Hematopoietic multipotent progenitor cell (in vitro differentiated cells): ENCODE results near the gene PLAC8L1. TPM values are rescaled to one million over a fixed set of nuclear protein-coding genes. Genes with fewer than 3 reads are reported as not detected.
"Not testable (repeated sequence)": the region's sequence is repeated elsewhere in the genome, so short reads cannot be mapped to it uniquely, and the experiment has no call there.

Source experiments
- DNase-seq, 3 donors: peaks; one replicate each; pipeline ENCODE4 v3.0.0-alpha.2; 2011 to 2015; ENCODE audit warnings: low read depth in 2 of 3, low spot score in 2 of 3
- total RNA-seq: library from RNA; depleted of rRNA; stranded (reverse); fragments of >200 nt; gene quantifications from one replicate; pipeline ENCODE4 v1.2.3, GENCODE V29; 2012

The PLAC8L1 gene, protein sequence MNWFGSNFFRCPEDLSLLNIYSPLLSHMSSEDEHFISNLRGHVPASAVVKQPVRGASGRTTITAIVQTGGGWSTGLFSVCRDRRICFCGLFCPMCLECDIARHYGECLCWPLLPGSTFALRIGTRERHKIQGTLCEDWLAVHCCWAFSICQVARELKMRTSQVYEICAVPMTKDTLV
- not detected for total RNA-seq

- DNase-seq: no peak
Observed at GRCh38 chr5:146105477-146105876, at the start of gene PLAC8L1. Gene PLAC8L1 (minus strand): TSS chr5:146105577. CDS start chr5:146104311, 1,266 bp downstream.

DNA sequence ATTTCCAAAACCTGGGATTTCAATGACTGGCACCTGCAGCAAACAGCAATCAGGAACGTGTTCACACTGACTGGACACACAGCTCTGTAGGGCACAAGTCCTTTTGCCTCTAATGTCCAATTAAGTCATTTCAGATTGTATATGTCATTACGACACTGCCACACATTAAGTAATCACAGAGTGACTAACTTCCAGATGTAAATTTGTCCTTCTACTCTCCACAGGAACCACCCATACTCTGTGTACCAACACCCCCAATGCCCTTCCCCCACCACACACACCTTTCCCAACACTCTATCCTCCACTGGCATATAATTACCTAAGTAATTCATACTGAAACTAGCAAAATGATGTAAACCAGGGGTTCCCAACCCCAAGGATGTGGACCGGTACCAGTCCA, 46.6 kb upstream of the PLAC8L1 start:
- no peak for DNase-seq

DNA sequence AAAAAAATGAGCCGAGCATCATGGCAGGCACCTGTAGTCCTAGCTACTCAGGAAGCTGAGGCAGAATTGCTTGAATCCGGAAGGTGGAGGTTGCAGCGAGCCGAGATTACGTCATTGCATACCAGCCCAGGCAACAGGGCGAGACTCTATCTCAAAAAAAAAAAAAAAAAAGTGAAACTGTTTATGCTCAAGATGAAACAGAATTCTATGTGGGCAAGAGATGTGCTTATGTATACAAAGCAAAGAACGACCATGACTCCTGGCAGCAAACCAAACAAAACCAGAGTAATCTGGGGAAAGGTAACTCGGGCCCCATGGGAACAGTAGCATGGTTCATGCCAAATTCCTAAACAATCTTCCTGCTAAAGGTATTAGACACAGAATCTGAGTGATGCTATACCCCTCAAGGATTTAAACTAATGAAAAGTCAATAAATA, 32.6 kb upstream of the PLAC8L1 start:
- no peak for DNase-seq

DNA sequence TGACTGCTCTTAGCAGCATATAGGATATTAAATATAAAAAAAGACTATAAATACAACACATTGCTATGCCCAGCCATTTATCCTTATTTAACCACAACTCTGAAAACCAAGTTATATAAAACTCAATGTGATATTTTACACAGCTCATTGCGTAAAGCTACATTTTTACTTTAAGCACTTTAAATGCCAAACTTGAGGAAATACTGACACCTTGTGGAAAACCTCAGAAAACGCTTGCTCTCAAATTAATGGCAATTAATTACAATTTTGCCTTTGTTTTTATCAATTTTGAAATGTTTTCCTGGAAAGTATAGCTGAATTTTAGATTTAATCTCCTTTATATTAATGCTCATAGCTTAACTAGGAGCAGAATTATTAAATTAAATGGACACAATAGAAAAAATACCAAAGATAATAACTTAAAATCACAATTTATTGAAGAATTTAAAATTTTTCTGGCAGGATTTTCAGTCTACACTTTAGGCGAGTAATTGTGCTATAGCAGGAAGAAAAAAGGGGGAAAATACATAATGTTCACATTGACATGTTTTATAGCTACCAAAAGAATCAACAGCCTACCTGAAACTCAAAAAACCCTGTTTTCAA, 25.2 kb upstream of the PLAC8L1 start:
- peak in 2 of 3 donors; percentile 44 to 77 for DNase-seq

DNA sequence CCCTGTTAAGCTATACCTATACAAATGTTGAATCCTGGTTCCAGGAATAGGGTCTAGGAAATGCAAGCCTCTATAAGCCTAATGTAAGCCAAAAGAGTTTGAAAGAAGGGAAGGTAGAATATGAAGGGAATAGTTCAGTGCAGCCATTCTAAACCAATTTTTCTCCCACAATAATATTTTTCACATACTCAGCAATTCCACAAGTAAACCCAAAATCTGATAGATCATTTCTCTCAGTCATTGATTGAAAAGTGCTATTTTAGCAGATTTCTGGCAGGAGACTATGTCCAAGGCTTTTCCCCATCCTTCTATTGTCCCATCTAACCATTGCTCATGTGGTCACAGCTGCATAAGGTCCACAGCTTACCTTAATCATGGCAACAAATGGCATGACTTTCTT, 20.7 kb upstream of the PLAC8L1 start:
- DNase-seq: no peak

- DNase-seq: no peak
Observed at GRCh38 chr5:146124580-146124979, 19.2 kb upstream of the PLAC8L1 start.

GRCh38 chr5:146121451-146121850, 16.1 kb upstream of the PLAC8L1 start:
- not testable (repeated sequence) for DNase-seq

- no peak for DNase-seq
Observed at GRCh38 chr5:146118322-146118721, 12.9 kb upstream of the PLAC8L1 start.

DNA sequence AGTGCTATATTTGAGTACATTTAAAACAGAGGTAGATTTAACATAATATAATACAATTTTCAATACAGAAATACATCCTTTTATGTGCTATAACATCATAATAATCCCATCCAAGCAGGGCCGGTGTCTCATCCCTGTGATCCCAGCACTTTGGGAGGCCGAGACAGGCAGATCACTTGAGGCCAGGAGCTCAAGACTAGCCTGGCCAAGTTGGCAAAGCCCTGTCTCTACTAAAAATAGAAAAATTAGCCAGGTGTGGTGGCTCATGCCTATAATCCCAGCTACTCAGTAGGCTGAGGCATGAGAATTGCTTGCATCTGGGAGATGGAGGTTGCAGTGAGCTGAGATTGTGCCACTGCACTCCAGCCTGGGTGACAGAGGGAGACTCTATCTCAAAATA, 11.8 kb upstream of the PLAC8L1 start:
- DNase-seq: not testable (repeated sequence)

DNA sequence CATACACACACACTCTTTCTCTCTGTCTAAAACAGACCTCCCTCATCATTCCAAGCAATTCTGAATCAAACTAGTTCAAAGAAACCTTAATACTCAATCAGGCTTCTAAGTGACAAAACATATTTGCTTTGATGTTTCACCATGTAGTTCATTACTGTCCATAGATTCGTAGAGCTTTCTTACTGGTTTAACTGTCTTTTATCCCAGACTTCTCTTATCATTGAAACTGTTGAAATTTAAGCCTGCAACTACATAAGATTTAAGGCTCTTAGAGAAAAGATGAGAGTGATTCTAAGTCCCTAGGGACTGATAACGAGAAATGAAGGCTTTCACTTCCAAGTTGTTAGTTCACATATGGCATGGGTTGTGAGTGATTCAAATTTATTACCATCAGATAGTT, 11.0 kb upstream of the PLAC8L1 start:
- DNase-seq: no peak

DNA sequence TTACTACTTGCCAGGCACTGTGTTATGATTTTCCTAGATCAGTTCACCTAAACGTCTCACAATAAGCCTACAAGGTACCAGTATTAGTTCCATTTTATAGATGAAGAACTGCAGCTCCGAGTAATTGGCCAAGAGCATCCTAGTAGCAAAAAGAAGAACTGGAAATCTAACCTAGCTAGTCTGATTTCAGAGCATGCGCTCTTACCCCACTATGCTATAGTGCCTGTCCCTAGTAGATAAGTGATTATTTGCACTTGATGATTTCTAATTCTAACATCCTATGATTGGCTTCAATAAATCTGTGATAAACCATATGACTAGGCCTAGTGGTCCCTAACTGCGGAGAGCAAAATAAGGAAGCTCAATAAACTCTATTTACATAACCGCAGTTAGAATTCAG, 7.1 kb upstream of the PLAC8L1 start:
- peak in 2 of 3 donors; percentile 10 to 28 for DNase-seq

DNA sequence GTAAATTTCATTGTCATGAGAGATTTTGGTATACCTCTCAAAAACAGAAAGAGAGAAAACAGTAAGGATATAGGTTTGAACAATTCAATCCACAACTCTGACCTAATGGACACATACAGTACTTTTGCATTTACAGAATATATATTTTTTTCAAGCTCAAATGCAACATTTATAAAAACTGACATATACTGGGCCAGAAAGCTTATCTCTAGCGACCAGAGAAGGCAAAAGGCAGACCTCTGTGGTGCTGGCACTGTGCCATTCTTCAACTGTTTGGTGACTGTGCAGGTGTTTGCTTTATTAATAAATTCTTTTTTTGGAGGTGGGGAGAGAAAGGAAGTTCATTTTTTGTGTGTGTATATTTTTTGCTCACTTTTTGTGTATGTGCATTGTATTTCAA, 6.0 kb upstream of the PLAC8L1 start:
- DNase-seq: peak in 2 of 3 donors; percentile 75 to 93

DNA sequence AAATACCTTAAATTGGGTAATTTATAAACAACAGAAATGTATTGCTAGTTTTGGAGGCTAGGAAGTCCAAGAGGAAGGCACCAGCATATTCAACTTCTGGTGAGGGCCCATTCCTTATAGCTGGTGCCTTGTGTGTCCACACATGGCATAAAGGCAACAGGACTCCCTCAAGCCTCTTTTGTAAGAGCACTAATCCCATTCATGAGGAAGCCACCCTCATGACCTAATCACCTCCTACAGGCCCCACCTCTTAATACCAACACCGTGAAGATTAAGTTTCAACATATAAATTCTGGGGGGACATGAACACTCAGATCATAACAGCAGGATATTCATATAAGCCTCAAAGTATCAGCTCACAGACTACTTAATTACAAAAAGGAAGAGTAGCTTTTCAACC, 4.0 kb upstream of the PLAC8L1 start:
- no peak for DNase-seq

- not testable (repeated sequence) for DNase-seq
Observed at GRCh38 chr5:146108870-146109269, 3.5 kb upstream of the PLAC8L1 start.

- no peak for DNase-seq
Observed at GRCh38 chr5:146107901-146108300, 2.5 kb upstream of the PLAC8L1 start.

GRCh38 chr5:146103594-146103993, 1.8 kb downstream of the PLAC8L1 start:
- no peak for DNase-seq

DNA sequence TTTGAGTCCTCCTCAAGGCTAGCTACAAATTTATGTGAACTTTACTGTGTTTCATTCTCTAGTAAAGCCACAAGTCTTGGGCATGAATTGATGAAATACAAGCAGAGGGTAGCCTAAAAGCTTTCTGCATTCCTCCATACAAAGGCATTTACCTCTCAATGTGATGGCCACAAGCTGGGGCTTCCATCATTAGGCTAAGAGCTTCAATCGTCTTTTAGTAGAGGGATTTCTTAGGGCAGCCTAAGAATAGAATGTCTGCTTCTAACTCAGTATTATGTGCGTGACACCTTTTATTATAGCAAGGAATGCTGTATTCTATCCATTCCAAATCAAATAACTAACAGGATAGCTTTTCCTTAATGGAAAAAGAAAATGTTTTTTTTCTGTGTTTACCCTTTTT, 3.7 kb downstream of the PLAC8L1 start:
- no peak for DNase-seq

DNA sequence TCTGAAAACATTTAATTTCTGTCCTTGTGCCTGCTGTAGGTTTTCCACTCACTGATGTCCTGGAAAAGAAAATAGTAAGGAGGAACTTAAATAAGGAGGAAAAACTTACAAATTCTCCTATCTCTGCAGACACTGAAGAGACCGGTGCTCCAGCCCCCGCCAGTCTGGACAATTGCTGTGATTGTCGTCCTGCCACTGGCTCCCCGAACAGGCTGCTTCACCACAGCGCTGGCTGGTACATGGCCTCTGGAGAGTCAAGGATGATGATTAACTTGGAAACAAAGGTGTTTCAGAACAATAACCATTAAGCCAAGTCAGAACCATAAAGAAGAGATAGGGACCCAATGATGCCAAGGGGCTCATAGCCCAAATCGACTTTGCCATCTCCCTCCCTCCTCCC, 7.3 kb downstream of the PLAC8L1 start:
- no peak for DNase-seq

DNA sequence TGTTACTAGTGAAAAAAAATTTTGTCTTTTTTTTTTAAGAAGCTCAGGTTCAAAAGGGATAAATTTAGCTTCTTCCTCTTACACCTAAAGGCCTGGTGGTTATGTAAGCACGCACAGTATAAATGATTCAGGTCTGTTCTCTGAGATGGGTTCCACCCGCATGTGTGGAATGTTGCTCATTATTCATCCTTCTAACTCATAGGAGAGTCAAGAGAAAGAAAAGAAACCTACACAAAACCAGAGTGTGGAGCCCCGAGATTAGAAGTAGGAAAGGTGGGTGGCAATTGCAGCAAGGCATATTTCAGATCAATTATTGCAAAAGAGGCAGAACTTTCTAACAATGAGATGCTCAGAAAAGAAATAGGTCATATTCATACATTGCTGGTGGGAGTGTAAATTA, 13.5 kb downstream of the PLAC8L1 start:
- DNase-seq: no peak

- no peak for DNase-seq
Observed at GRCh38 chr5:146089287-146089686, 16.1 kb downstream of the PLAC8L1 start.

DNA sequence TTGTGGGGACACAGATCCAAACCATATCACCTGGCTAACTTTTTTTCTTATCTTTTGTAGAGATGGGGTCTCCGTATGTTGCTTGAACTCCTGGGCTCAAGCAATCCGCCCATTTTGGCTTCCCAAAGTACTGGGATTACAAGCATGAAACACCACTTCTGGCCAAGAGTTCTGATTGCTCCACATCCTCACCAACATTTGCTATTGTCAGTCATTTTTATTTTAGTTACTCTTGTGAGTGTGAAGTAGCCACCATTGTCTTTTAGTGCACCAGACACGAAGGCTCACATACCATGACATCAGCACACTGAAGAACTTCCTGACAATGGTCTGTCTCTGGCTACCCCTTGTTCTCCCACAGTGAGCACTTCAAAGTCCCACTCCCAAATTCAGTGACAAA, 17.3 kb downstream of the PLAC8L1 start:
- DNase-seq: no peak

- DNase-seq: no peak
Observed at GRCh38 chr5:146084376-146084775, 21.0 kb downstream of the PLAC8L1 start.

GRCh38 chr5:146082798-146083197, 22.6 kb downstream of the PLAC8L1 start:
- DNase-seq: no peak
